Activated CD8-positive, alpha-beta memory T cell treated with anti-CD3 and anti-CD28 coated beads, Interleukin-2, amount 10 ng/mL, durations not matched to agents 7 days and 5 days (primary cell): ENCODE measurements around the gene ZBTB21. TPM values are rescaled to one million over a fixed set of nuclear protein-coding genes. Genes with fewer than 3 reads are reported as not detected.

Experiments
- ATAC-seq: fragments of 150-1000 bp; cut with Tn5 transposase; one replicate; pipeline ENCODE4 v1.10.0; 2021; ENCODE audit warnings: moderate library complexity
- CTCF ChIA-PET: fragments of 350-600 bp; sonication (Branson Sonifier 250); formaldehyde crosslinking; loops from one replicate; lab custom pipeline; 2021; ENCODE audit warnings: antibody characterized with exemption; lab: Charles Lee
- DNase-seq: peaks from one replicate; pipeline ENCODE4 v3.0.0-alpha.2; 2020
- H3K27ac Mint-ChIP-seq: one replicate; pipeline ENCODE4 v1.8.0; 2021; ENCODE audit warnings: mild to moderate bottlenecking, mixed read lengths
- H3K27me3 Mint-ChIP-seq: one replicate; pipeline ENCODE4 v1.8.0; 2021; ENCODE audit warnings: mixed read lengths
- H3K36me3 Mint-ChIP-seq: one replicate; pipeline ENCODE4 v1.8.0; 2021; ENCODE audit warnings: mild to moderate bottlenecking, mixed read lengths
- H3K4me1 Mint-ChIP-seq: one replicate; pipeline ENCODE4 v1.8.0; 2021; ENCODE audit warnings: mixed read lengths
- H3K4me3 Mint-ChIP-seq: one replicate; pipeline ENCODE4 v1.8.0; 2021; ENCODE audit warnings: mild to moderate bottlenecking, moderate library complexity, mixed read lengths
- H3K9me3 Mint-ChIP-seq: one replicate; pipeline ENCODE4 v1.8.0; 2022; ENCODE audit warnings: low read depth, mixed read lengths
- total RNA-seq, 2 experiments: library from RNA; stranded (reverse); gene quantifications; one replicate each; pipeline ENCODE4 v1.2.3, GENCODE V29; 2021

Gene ZBTB21
- total RNA-seq, 2 experiments from 2014 or later = 14.2 to 16.3 TPM

- no peaks in the 10 kb centered on the region for H3K9me3 Mint-ChIP-seq
- CTCF ChIA-PET = interaction anchor here (1.0 to 1.4 kb wide), 2 partner anchors 13 to 228 kb away, joined by 3 to 4 read pairs; no protein-coding TSS in a partner anchor
Measured at GRCh38 chr21:42044871-42045495, 34.8 kb upstream of the ZBTB21 start.

GRCh38 chr21:42043961-42044360 is 33.8 kb upstream of the ZBTB21 start:
- Mint-ChIP-seq H3K27ac (no peak overlapping the region), H3K4me3 (no peak overlapping the region), H3K36me3 (no peaks in the 10 kb centered on the region), H3K27me3 (no peaks in the 10 kb centered on the region), H3K4me1 (no peaks in the 10 kb centered on the region), H3K9me3 (no peaks in the 10 kb centered on the region)
- no peak for DNase-seq
- no peak for ATAC-seq
- CTCF ChIA-PET = interaction anchor here (0.9 kb wide), 1 partner anchor 64 kb away, joined by 3 read pairs; no protein-coding TSS in a partner anchor

More at GRCh38 chr21:42044871-42045495, 34.8 kb upstream of the ZBTB21 start:
- ATAC-seq (no peak), DNase-seq (no peak)
- H3K36me3 Mint-ChIP-seq = no peaks in the 10 kb centered on the region
- H3K4me3 Mint-ChIP-seq = no peak overlapping the region
- H3K27ac Mint-ChIP-seq = no peak overlapping the region
- H3K27me3 Mint-ChIP-seq = no peaks in the 10 kb centered on the region
- H3K4me1 Mint-ChIP-seq = no peaks in the 10 kb centered on the region

- H3K27ac Mint-ChIP-seq = no peak overlapping the region
- H3K4me1 Mint-ChIP-seq = no peaks in the 10 kb centered on the region
- H3K4me3 Mint-ChIP-seq = no peak overlapping the region
- no peak for ATAC-seq
- no peaks in the 10 kb centered on the region for H3K9me3 Mint-ChIP-seq
- no peaks in the 10 kb centered on the region for H3K36me3 Mint-ChIP-seq
- no peak for DNase-seq
- CTCF ChIA-PET = interaction anchor here (0.9 kb wide), 1 partner anchor 65 kb away, joined by 3 read pairs; no protein-coding TSS in a partner anchor
- no peaks in the 10 kb centered on the region for H3K27me3 Mint-ChIP-seq
Measured at GRCh38 chr21:42043201-42043895, 33.2 kb upstream of the ZBTB21 start.

- Mint-ChIP-seq H3K4me1 (no peaks in the 10 kb centered on the region), H3K4me3 (no peak overlapping the region), H3K27me3 (no peaks in the 10 kb centered on the region), H3K36me3 (no peaks in the 10 kb centered on the region), H3K27ac (no peak overlapping the region), H3K9me3 (no peaks in the 10 kb centered on the region)
- CTCF ChIA-PET = no interaction called here
- ATAC-seq (no peak), DNase-seq (no peak)
Measured at GRCh38 chr21:42042651-42043050, 32.5 kb upstream of the ZBTB21 start.

GRCh38 chr21:42041711-42042110 is 31.6 kb upstream of the ZBTB21 start:
- H3K4me3 Mint-ChIP-seq = no peak overlapping the region

GRCh38 chr21:42041246-42041645 is 31.1 kb upstream of the ZBTB21 start:
- Mint-ChIP-seq H3K4me1 (no peaks in the 10 kb centered on the region), H3K27ac (no peak overlapping the region), H3K4me3 (no peak overlapping the region), H3K36me3 (no peaks in the 10 kb centered on the region), H3K27me3 (no peaks in the 10 kb centered on the region), H3K9me3 (no peaks in the 10 kb centered on the region)
- CTCF ChIA-PET = no interaction called here
- no peak for ATAC-seq
- no peak for DNase-seq

More at GRCh38 chr21:42041711-42042110, 31.6 kb upstream of the ZBTB21 start:
- CTCF ChIA-PET = no interaction called here
- Mint-ChIP-seq H3K9me3 (no peaks in the 10 kb centered on the region), H3K27ac (no peak overlapping the region), H3K27me3 (no peaks in the 10 kb centered on the region), H3K4me1 (no peaks in the 10 kb centered on the region), H3K36me3 (no peaks in the 10 kb centered on the region)
- no peak for ATAC-seq
- DNase-seq = no peak

GRCh38 chr21:42040411-42041180 is 30.4 kb upstream of the ZBTB21 start:
- H3K9me3 Mint-ChIP-seq = no peaks in the 10 kb centered on the region
- no peaks in the 10 kb centered on the region for H3K27me3 Mint-ChIP-seq
- H3K4me1 Mint-ChIP-seq = no peaks in the 10 kb centered on the region
- no peak overlapping the region for H3K4me3 Mint-ChIP-seq
- CTCF ChIA-PET = no interaction called here
- DNase-seq (no peak), ATAC-seq (no peak)
- no peak overlapping the region for H3K27ac Mint-ChIP-seq
- no peaks in the 10 kb centered on the region for H3K36me3 Mint-ChIP-seq

- H3K27me3 Mint-ChIP-seq = no peaks in the 10 kb centered on the region
- H3K27ac Mint-ChIP-seq = no peak overlapping the region
- no peak for ATAC-seq
- no peaks in the 10 kb centered on the region for H3K9me3 Mint-ChIP-seq
- no peak for DNase-seq
- H3K4me3 Mint-ChIP-seq = no peak overlapping the region
- CTCF ChIA-PET = no interaction called here
- H3K4me1 Mint-ChIP-seq = no peaks in the 10 kb centered on the region
- no peaks in the 10 kb centered on the region for H3K36me3 Mint-ChIP-seq
Measured at GRCh38 chr21:42039911-42040351, 29.8 kb upstream of the ZBTB21 start.

- no peaks in the 10 kb centered on the region for H3K36me3 Mint-ChIP-seq
- no peak overlapping the region for H3K27ac Mint-ChIP-seq
- H3K27me3 Mint-ChIP-seq = no peaks in the 10 kb centered on the region
- H3K4me3 Mint-ChIP-seq = no peak overlapping the region
- H3K4me1 Mint-ChIP-seq = no peaks in the 10 kb centered on the region
- DNase-seq (no peak), ATAC-seq (no peak)
- H3K9me3 Mint-ChIP-seq = no peaks in the 10 kb centered on the region
- CTCF ChIA-PET = interaction anchor here (1.0 to 1.4 kb wide), 2 partner anchors 68 to 78 kb away, joined by 4 to 5 read pairs; no protein-coding TSS in a partner anchor
Measured at GRCh38 chr21:42039470-42039901, 29.3 kb upstream of the ZBTB21 start.

- no peaks in the 10 kb centered on the region for H3K27me3 Mint-ChIP-seq
- no peaks in the 10 kb centered on the region for H3K36me3 Mint-ChIP-seq
- H3K27ac Mint-ChIP-seq = no peak overlapping the region
- no peaks in the 10 kb centered on the region for H3K9me3 Mint-ChIP-seq
- H3K4me3 Mint-ChIP-seq = no peak overlapping the region
- no peak for DNase-seq
- no peaks in the 10 kb centered on the region for H3K4me1 Mint-ChIP-seq
- no peak for ATAC-seq
- CTCF ChIA-PET = interaction anchor here (1.0 to 1.4 kb wide), 2 partner anchors 69 to 79 kb away, joined by 4 to 5 read pairs; no protein-coding TSS in a partner anchor
Measured at GRCh38 chr21:42038826-42039425, 28.8 kb upstream of the ZBTB21 start.

- no peak for DNase-seq
- Mint-ChIP-seq H3K36me3 (no peaks in the 10 kb centered on the region), H3K9me3 (no peaks in the 10 kb centered on the region), H3K27me3 (no peaks in the 10 kb centered on the region), H3K4me1 (no peaks in the 10 kb centered on the region), H3K4me3 (no peak overlapping the region), H3K27ac (no peak overlapping the region)
- ATAC-seq = no peak
- CTCF ChIA-PET = interaction anchor here (1.0 to 1.4 kb wide), 2 partner anchors 69 to 79 kb away, joined by 4 to 5 read pairs; no protein-coding TSS in a partner anchor
Measured at GRCh38 chr21:42038393-42038792, 28.2 kb upstream of the ZBTB21 start.

GRCh38 chr21:42037943-42038342 is 27.8 kb upstream of the ZBTB21 start:
- ATAC-seq = no peak
- no peak for DNase-seq
- Mint-ChIP-seq H3K4me1 (no peaks in the 10 kb centered on the region), H3K4me3 (no peak overlapping the region), H3K27me3 (no peaks in the 10 kb centered on the region), H3K9me3 (no peaks in the 10 kb centered on the region), H3K36me3 (no peaks in the 10 kb centered on the region), H3K27ac (no peak overlapping the region)
- CTCF ChIA-PET = interaction anchor here (1.4 kb wide), 1 partner anchor 70 kb away, joined by 5 read pairs; no protein-coding TSS in a partner anchor

GRCh38 chr21:42037516-42037915 is 27.4 kb upstream of the ZBTB21 start:
- no peak for DNase-seq
- ATAC-seq = no peak
- Mint-ChIP-seq H3K4me1 (no peaks in the 10 kb centered on the region), H3K36me3 (no peaks in the 10 kb centered on the region), H3K27me3 (no peaks in the 10 kb centered on the region), H3K27ac (no peak overlapping the region), H3K4me3 (no peak overlapping the region), H3K9me3 (no peaks in the 10 kb centered on the region)
- CTCF ChIA-PET = no interaction called here
